HepG2 (cell line): Measurements from ENCODE around the gene MRPL14. TPM values are rescaled to one million over a fixed set of nuclear protein-coding genes. Genes with fewer than 3 reads are reported as not detected.

Experiments used
- ARID5B ChIP-seq: IDR thresholded peaks from 2 replicates; pipeline ENCODE4 v1.4.0; 2020; ENCODE audit warnings: mild to moderate bottlenecking, missing genetic modification reagents
- CCDC6 ChIP-seq: sonication (generic); formaldehyde crosslinking; IDR thresholded peaks from 2 replicates; pipeline ENCODE4 v1.8.1; 2022; ENCODE audit warnings: mild to moderate bottlenecking, missing genetic modification reagents, moderate library complexity
- CENPX ChIP-seq: sonication (generic); formaldehyde crosslinking; IDR thresholded peaks from 2 replicates; pipeline ENCODE4 v1.9.0; 2021; ENCODE audit warnings: mild to moderate bottlenecking, missing genetic modification reagents, moderate library complexity
- GTF3A ChIP-seq: sonication (generic); formaldehyde crosslinking; conservative IDR thresholded peaks from 2 replicates; pipeline ENCODE4 v1.4.0; 2020; ENCODE audit warnings: mild to moderate bottlenecking, missing genetic modification reagents
- JUND ChIP-seq: sonication (generic); formaldehyde crosslinking; IDR thresholded peaks from 2 replicates; pipeline ENCODE4 v1.8.0; 2022; ENCODE audit warnings: mild to moderate bottlenecking, missing genetic modification reagents
- MED8 ChIP-seq: sonication (generic); formaldehyde crosslinking; IDR thresholded peaks from 2 replicates; pipeline ENCODE4 v1.8.1; 2023; ENCODE audit warnings: mild to moderate bottlenecking, missing genetic modification reagents; ENCODE audit not compliant: insufficient replicate concordance
- NR0B2 ChIP-seq: sonication (generic); formaldehyde crosslinking; IDR thresholded peaks from 2 replicates; pipeline ENCODE4 v1.4.0; 2020; ENCODE audit warnings: mild to moderate bottlenecking, missing genetic modification reagents
- PHB2 ChIP-seq: fragments of 450-650 bp; IDR thresholded peaks from 2 replicates; pipeline ENCODE4 v1.6.1; 2018; ENCODE audit not compliant: partially characterized antibody
- PREB ChIP-seq: sonication (generic); formaldehyde crosslinking; IDR thresholded peaks from 2 replicates; pipeline ENCODE4 v1.4.0; 2020; ENCODE audit warnings: missing genetic modification reagents
- TEAD2 ChIP-seq: sonication (generic); formaldehyde crosslinking; IDR thresholded peaks from 2 replicates; pipeline ENCODE4 v1.9.0; 2021; ENCODE audit warnings: missing genetic modification reagents
- THAP7 ChIP-seq: sonication (generic); formaldehyde crosslinking; IDR thresholded peaks from 2 replicates; pipeline ENCODE4 v1.8.1; 2023; ENCODE audit warnings: mild to moderate bottlenecking, missing genetic modification reagents
- ZBTB8A ChIP-seq: sonication (generic); formaldehyde crosslinking; IDR thresholded peaks from 2 replicates; pipeline ENCODE4 v1.4.0; 2020; ENCODE audit warnings: mild to moderate bottlenecking, low read depth, missing genetic modification reagents, borderline replicate concordance
- ZNF275 ChIP-seq: sonication (generic); formaldehyde crosslinking; IDR thresholded peaks from 2 replicates; pipeline ENCODE4 v1.8.0; 2022; ENCODE audit warnings: missing genetic modification reagents, mild to moderate bottlenecking, inconsistent platforms, borderline replicate concordance
- ZNF576 ChIP-seq: sonication (generic); formaldehyde crosslinking; IDR thresholded peaks from 2 replicates; pipeline ENCODE4 v1.4.0; 2020; ENCODE audit warnings: mild to moderate bottlenecking, missing genetic modification reagents
- ZNF639 ChIP-seq: conservative IDR thresholded peaks from 2 replicates; pipeline ENCODE4 v1.6.1; 2018; ENCODE audit warnings: missing genetic modification reagents
- ZNF674 ChIP-seq: sonication (generic); formaldehyde crosslinking; IDR thresholded peaks from 2 replicates; pipeline ENCODE4 v1.5.0; 2020; ENCODE audit warnings: low read depth, mild to moderate bottlenecking, missing genetic modification reagents
- ZNF740 ChIP-seq: sonication (generic); formaldehyde crosslinking; IDR thresholded peaks from 2 replicates; pipeline ENCODE4 v1.4.0; 2020; ENCODE audit warnings: missing genetic modification reagents
- ZNF879 ChIP-seq: sonication (generic); formaldehyde crosslinking; IDR thresholded peaks from 2 replicates; pipeline ENCODE4 v1.8.1; 2023; ENCODE audit warnings: missing genetic modification reagents
- ZSCAN22 ChIP-seq: sonication (generic); formaldehyde crosslinking; IDR thresholded peaks from 2 replicates; pipeline ENCODE4 v1.4.0; 2020; ENCODE audit warnings: mild to moderate bottlenecking, missing genetic modification reagents
- polyA plus RNA-seq, 8 experiments: library from polyadenylated mRNA; depleted of rRNA in 3 of 8; stranded (reverse) in 7 of 8; unstranded in 1 of 8; fragments of >200 nt; fragmentation: Illumina TruSeq in 4 of 8; extraction: Trizol in 4 of 8; gene quantifications; 2 replicates each; pipeline versions ENCODE4 v1.2.1 to v1.2.3, GENCODE V29; 2011 to 2016; ENCODE audit warnings: low read depth in 4 of 8, missing spikeins in 1 of 8, mixed read lengths in 1 of 8; ENCODE audit not compliant: insufficient read depth in 1 of 8
- total RNA-seq, 5 experiments: library from RNA; depleted of rRNA; stranded (reverse); fragments of >200 nt; fragmentation: Illumina TruSeq; extraction: Trizol; gene quantifications; 2 replicates each; pipeline ENCODE4 v1.2.3, GENCODE V29; 2016; ENCODE audit warnings: low read depth in 1 of 5

Gene MRPL14
- total and polyA plus RNA-seq, 2 of the 13 experiments (the other 11 are each of a cell fraction or from before 2014, with no cell fraction given) = 157 to 178 TPM

GRCh38 chr6:44133003-44133931 lies 6.0 kb upstream of the MRPL14 start (continued):
- TF ChIP-seq ARID5B (no peak), MED8 (CRISPR knock-in tag) (no peak), ZSCAN22 (CRISPR knock-in tag) (no peak), ZNF576 (CRISPR knock-in tag) (no peak), CCDC6 (CRISPR knock-in tag) (no peak), GTF3A (CRISPR knock-in tag) (no peak), JUND (no peak), CENPX (no peak), ZNF879 (no peak), ZNF740 (CRISPR knock-in tag) (no peak), ZNF674 (CRISPR knock-in tag) (no peak), NR0B2 (no peak), TEAD2 (no peak), PHB2 (no peak), THAP7 (no peak), ZNF275 (CRISPR knock-in tag) (no peak), PREB (CRISPR knock-in tag) (no peak), ZBTB8A (CRISPR knock-in tag) (no peak), ZNF639 (CRISPR knock-in tag) (no peak)
